ENCODE measurements around the gene RAB4A.

Gene RAB4A

GRCh38 chr1:229260297-229260696 is 10.6 kb upstream of the RAB4A start:
- no peak for TF ChIP-seq CTCF (IDR thresholded peaks at IDR 0.05; ENCODE audit: low read depth, low read length, missing control alignments)
- no peak overlapping the region for H3K4me3 ChIP-seq (ENCODE audit: low read depth, low read length)
- no peak for DNase-seq (ENCODE audit: low read depth)

GRCh38 chr1:229262239-229262638 is 8.7 kb upstream of the RAB4A start:
- H3K4me3 ChIP-seq (ENCODE audit: low read depth, low read length) = no peak overlapping the region
- no peak for DNase-seq (ENCODE audit: low read depth)
- no peak for TF ChIP-seq CTCF (IDR thresholded peaks at IDR 0.05; ENCODE audit: low read depth, low read length, missing control alignments)

- no peak for TF ChIP-seq CTCF (IDR thresholded peaks at IDR 0.05; ENCODE audit: low read depth, low read length, missing control alignments)
Observed at GRCh38 chr1:229263254-229263653, 7.7 kb upstream of the RAB4A start.

GRCh38 chr1:229264068-229264467 is 6.8 kb upstream of the RAB4A start:
- no peak for DNase-seq (ENCODE audit: low read depth)
- no peak overlapping the region for H3K4me3 ChIP-seq (ENCODE audit: low read depth, low read length)
- TF ChIP-seq CTCF (IDR thresholded peaks at IDR 0.05; ENCODE audit: low read depth, low read length, missing control alignments) = no peak

More at GRCh38 chr1:229263254-229263653, 7.7 kb upstream of the RAB4A start:
- DNase-seq (ENCODE audit: low read depth) = no peak
- H3K4me3 ChIP-seq (ENCODE audit: low read depth, low read length) = no peak overlapping the region

GRCh38 chr1:229264487-229264886 is 6.4 kb upstream of the RAB4A start:
- no peak for TF ChIP-seq CTCF (IDR thresholded peaks at IDR 0.05; ENCODE audit: low read depth, low read length, missing control alignments)
- no peak for DNase-seq (ENCODE audit: low read depth)
- H3K4me3 ChIP-seq (ENCODE audit: low read depth, low read length) = no peak overlapping the region

- H3K4me3 ChIP-seq (ENCODE audit: low read depth, low read length) = no peak overlapping the region
- no peak for TF ChIP-seq CTCF (IDR thresholded peaks at IDR 0.05; ENCODE audit: low read depth, low read length, missing control alignments)
- no peak for DNase-seq (ENCODE audit: low read depth)
Observed at GRCh38 chr1:229266274-229266673, 4.6 kb upstream of the RAB4A start.

GRCh38 chr1:229266832-229267500 is 3.9 kb upstream of the RAB4A start:
- H3K4me3 ChIP-seq (ENCODE audit: low read depth, low read length) = no peak overlapping the region
- DNase-seq (ENCODE audit: low read depth) = no peak
- no peak for TF ChIP-seq CTCF (IDR thresholded peaks at IDR 0.05; ENCODE audit: low read depth, low read length, missing control alignments)

Measured in GM12864 (cell line).